Activated T-cell treated with anti-CD3 and anti-CD28 coated beads, Interleukin-2, amount 50 U/mL, for 72 hours (primary cell): ENCODE results near the gene PRDM10. TPM values are rescaled to one million over a fixed set of nuclear protein-coding genes. Genes with fewer than 3 reads are reported as not detected.
"Not testable (repeated sequence)": the region's sequence is repeated elsewhere in the genome, so short reads cannot be mapped to it uniquely, and the experiment has no call there.

ENCODE experiments used
- ATAC-seq, 2 donors: fragments of 150-1000 bp; cut with Tn5 transposase; replicated peaks in 1 of 2; 2 replicates each; pipeline ENCODE4 v1.10.0; 2021; ENCODE audit warnings: moderate library complexity in 2 of 2, mild to moderate bottlenecking in 1 of 2
- DNase-seq, 2 donors: peaks; one replicate each; pipeline ENCODE4 v3.0.0; 2021 to 2022; ENCODE audit warnings: mixed read lengths in 1 of 2
- H3K27ac Mint-ChIP-seq: one replicate; pipeline ENCODE4 v1.8.0; 2022; ENCODE audit warnings: mild to moderate bottlenecking, moderate library complexity, mixed read lengths
- H3K27me3 Mint-ChIP-seq: one replicate; pipeline ENCODE4 v1.8.0; 2022; ENCODE audit warnings: low read depth, mixed read lengths
- H3K36me3 Mint-ChIP-seq, 2 donors: one replicate each; pipeline ENCODE4 v1.8.0; 2022; ENCODE audit warnings: mixed read lengths in 2 of 2, mild to moderate bottlenecking in 1 of 2; ENCODE audit not compliant: insufficient read depth in 2 of 2
- H3K4me1 Mint-ChIP-seq: one replicate; pipeline ENCODE4 v1.8.0; 2022; ENCODE audit warnings: low read depth, mixed read lengths
- H3K4me3 Mint-ChIP-seq, 2 donors: one replicate each; pipeline ENCODE4 v1.8.0; 2022; ENCODE audit warnings: mild to moderate bottlenecking in 2 of 2, mixed read lengths in 2 of 2, moderate library complexity in 2 of 2
- H3K9me3 Mint-ChIP-seq, 2 donors: one replicate each; pipeline ENCODE4 v1.8.0; 2022; ENCODE audit warnings: mixed read lengths in 2 of 2
- total RNA-seq, 2 donors: library from RNA; stranded (reverse); gene quantifications; one replicate each; pipeline ENCODE4 v1.2.3, GENCODE V29; 2022

The PRDM10 gene
- total RNA-seq, 2 donors from 2014 or later, result 5.4 to 5.5 TPM

- no peak for DNase-seq
- no peak for ATAC-seq
- Mint-ChIP-seq H3K4me1 (no peaks in the 10 kb centered on the region), H3K36me3 (no peaks in the 10 kb centered on the region), H3K27me3 (no peaks in the 10 kb centered on the region), H3K27ac (no peak overlapping the region), H3K4me3 (no peak overlapping the region), H3K9me3 (no peaks in the 10 kb centered on the region)
These were observed 29.3 kb upstream of the PRDM10 start for GRCh38 chr11:130031945-130032344.

DNA sequence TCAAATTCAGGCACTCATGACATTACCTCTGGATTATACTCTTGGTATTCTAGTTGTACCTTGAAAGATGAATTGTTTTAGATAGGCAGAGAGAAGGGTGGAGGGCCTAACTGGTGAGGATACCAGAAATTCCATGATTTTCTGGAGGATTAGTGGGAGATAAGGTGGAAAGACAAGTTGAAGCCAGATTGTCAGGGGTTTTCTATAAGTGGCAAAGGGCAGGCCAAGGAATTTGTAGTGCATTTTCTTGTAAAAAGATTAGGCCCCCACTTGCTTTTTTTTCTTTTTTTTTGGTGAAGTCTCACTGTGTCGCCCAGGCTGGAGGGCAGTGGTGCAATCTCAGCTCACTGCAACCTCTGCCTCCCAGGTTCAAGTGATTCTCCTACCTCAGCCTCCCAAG, 28.4 kb upstream of the PRDM10 start:
- Mint-ChIP-seq H3K4me1 (no peaks in the 10 kb centered on the region), H3K27me3 (no peaks in the 10 kb centered on the region), H3K27ac (no peak overlapping the region), H3K9me3 (no peaks in the 10 kb centered on the region), H3K4me3 (no peak overlapping the region), H3K36me3 (no peaks in the 10 kb centered on the region)
- no peak for DNase-seq
- ATAC-seq, result no peak

GRCh38 chr11:130029137-130029536, 26.5 kb upstream of the PRDM10 start:
- H3K36me3 Mint-ChIP-seq, result no peaks in the 10 kb centered on the region
- H3K4me1 Mint-ChIP-seq, result no peaks in the 10 kb centered on the region
- no peak overlapping the region for H3K27ac Mint-ChIP-seq
- no peak for ATAC-seq
- no peak for DNase-seq
- H3K27me3 Mint-ChIP-seq, result no peaks in the 10 kb centered on the region
- H3K4me3 Mint-ChIP-seq, result no peak overlapping the region
- H3K9me3 Mint-ChIP-seq, result no peaks in the 10 kb centered on the region

- H3K36me3 Mint-ChIP-seq, result no peaks in the 10 kb centered on the region
- ATAC-seq, result no peak
- no peaks in the 10 kb centered on the region for H3K9me3 Mint-ChIP-seq
- H3K27me3 Mint-ChIP-seq, result no peaks in the 10 kb centered on the region
- no peaks in the 10 kb centered on the region for H3K4me1 Mint-ChIP-seq
- no peak overlapping the region for H3K27ac Mint-ChIP-seq
- DNase-seq, result no peak
- H3K4me3 Mint-ChIP-seq, result no peak overlapping the region
These were observed 22.7 kb upstream of the PRDM10 start for GRCh38 chr11:130025371-130025770.

DNA sequence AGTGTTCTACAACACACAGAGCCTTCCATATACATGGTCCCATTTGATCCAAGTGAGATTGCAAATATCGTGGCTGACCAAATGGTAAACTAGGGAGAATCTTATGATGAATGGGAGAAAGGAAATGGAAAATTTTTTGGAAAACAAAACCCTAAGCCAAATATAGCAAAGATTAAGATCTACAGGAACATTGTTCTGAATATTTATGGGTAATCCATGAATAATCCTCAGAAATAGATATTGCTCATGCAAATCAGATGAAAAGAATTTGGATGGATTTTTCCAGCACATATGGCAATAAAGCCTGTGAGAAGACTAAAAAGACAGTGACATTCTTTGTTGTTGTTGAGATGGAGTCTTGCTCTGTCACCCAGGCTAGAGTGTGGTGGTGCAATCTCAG, 21.7 kb upstream of the PRDM10 start:
- DNase-seq, result no peak
- Mint-ChIP-seq H3K9me3 (no peaks in the 10 kb centered on the region), H3K4me1 (no peaks in the 10 kb centered on the region), H3K4me3 (no peak overlapping the region), H3K27me3 (no peaks in the 10 kb centered on the region), H3K27ac (no peak overlapping the region), H3K36me3 (no peaks in the 10 kb centered on the region)
- no peak for ATAC-seq

DNA sequence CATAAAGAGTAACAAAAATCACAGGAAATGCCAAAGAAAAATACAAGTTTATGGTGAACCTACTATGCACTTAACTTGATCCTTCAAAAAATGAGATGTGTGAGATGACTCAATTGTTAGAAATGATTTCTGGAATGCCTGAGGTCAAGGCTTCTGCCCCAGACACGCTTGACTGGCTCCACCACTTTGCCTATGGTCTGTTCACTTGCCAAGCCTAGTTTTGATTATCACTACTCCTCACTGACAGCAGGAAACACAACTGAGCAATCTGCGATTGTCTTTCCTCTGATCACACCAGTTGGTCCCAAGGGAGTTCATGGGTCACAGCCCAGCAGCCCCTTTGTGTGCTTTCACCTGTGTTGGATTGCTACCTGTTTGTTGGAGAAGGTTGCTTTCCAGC, 20.6 kb upstream of the PRDM10 start:
- no peak for DNase-seq

DNA sequence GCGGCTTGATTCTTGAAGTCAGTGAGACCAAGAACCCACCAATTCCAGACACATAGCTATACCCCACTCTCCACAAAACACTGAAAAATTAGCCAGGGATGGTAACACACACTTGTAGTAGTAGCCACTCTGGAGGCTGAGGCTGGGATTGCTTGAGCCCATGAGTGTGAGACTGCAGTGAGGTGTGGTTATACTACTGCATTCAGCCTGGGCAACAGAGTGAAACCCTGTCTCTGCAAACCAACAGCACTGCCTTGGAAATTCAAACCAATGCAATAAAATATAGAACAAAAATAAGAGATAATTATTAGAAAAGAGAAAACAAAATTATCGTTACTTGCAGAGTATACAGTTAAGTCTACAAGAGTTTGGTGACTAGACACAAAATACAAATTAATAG, 20.2 kb upstream of the PRDM10 start:
- Mint-ChIP-seq H3K36me3 (no peaks in the 10 kb centered on the region), H3K4me1 (no peaks in the 10 kb centered on the region), H3K9me3 (no peaks in the 10 kb centered on the region), H3K27ac (no peak overlapping the region), H3K4me3 (no peak overlapping the region), H3K27me3 (no peaks in the 10 kb centered on the region)
- DNase-seq (no peak), ATAC-seq (no peak)

More for the DNA sequence above, 20.6 kb upstream of the PRDM10 start:
- no peak overlapping the region for H3K4me3 Mint-ChIP-seq
- H3K9me3 Mint-ChIP-seq, result no peaks in the 10 kb centered on the region
- no peak for ATAC-seq
- no peaks in the 10 kb centered on the region for H3K27me3 Mint-ChIP-seq
- H3K27ac Mint-ChIP-seq, result no peak overlapping the region
- no peaks in the 10 kb centered on the region for H3K4me1 Mint-ChIP-seq
- H3K36me3 Mint-ChIP-seq, result no peaks in the 10 kb centered on the region

DNA sequence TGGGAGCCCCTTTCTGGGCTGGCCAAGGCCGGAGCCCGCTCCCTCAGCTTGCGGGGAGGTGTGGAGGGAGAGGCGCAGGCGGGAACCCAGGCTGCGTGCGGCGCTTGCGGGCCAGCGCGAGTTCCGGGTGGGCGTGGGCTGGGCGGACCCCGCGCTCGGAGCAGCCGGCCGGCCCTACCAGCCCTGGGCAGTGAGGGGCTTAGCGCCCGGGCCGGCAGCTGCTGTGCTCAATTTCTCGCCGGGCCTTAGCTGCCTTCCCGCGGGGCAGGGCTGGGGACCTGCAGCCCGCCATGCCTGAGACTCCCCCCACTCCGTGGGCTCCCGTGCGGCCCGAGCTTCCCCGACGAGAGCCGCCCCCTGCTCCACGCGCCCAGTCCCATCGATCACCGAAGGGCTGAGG, 19.0 kb upstream of the PRDM10 start:
- H3K27ac Mint-ChIP-seq, H3K4me3 Mint-ChIP-seq, DNase-seq, H3K4me1 Mint-ChIP-seq, H3K9me3 Mint-ChIP-seq, H3K27me3 Mint-ChIP-seq, H3K36me3 Mint-ChIP-seq, ATAC-seq: not testable (repeated sequence)

DNA sequence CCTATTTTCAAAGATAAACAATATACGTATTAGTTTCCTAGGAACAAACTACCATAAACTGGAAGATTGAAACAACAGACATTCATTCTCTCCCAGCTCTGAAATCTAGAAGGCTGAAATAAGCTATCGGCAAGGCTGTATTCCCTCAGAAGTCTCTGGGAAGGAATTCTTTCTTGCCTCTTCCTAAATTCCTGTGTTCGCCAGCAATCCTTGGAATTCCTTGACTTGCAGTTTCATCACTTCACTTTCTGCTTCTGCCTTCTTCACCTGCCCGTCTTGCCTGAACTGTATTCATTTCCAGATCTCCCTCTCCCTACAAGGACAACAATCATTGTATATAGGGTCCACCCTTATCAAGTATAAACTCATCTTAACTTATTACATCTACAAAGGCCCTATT, 17.7 kb upstream of the PRDM10 start:
- no peak overlapping the region for H3K27ac Mint-ChIP-seq
- no peaks in the 10 kb centered on the region for H3K4me1 Mint-ChIP-seq
- H3K27me3 Mint-ChIP-seq, result peaks cover 6% of the 10 kb centered on the region
- DNase-seq, result no peak
- ATAC-seq, result no peak
- H3K9me3 Mint-ChIP-seq, result peaks cover 3% of the 10 kb centered on the region in 2 donors
- peaks cover 1 to 2% of the 10 kb centered on the region in 2 donors for H3K36me3 Mint-ChIP-seq
- H3K4me3 Mint-ChIP-seq, result no peak overlapping the region

- not testable (repeated sequence) for H3K4me3 Mint-ChIP-seq, H3K9me3 Mint-ChIP-seq, H3K27ac Mint-ChIP-seq, DNase-seq, H3K4me1 Mint-ChIP-seq, ATAC-seq, H3K36me3 Mint-ChIP-seq
- H3K27me3 Mint-ChIP-seq, result peaks cover 12% of the 10 kb centered on the region
These were observed 13.2 kb upstream of the PRDM10 start for GRCh38 chr11:130015846-130016245.

GRCh38 chr11:130008326-130008725, 5.7 kb upstream of the PRDM10 start:
- Mint-ChIP-seq H3K36me3 (peaks cover 0 to 2% of the 10 kb centered on the region in 2 donors), H3K27me3 (peaks cover 6% of the 10 kb centered on the region), H3K4me3 (no peak overlapping the region), H3K9me3 (no peaks in the 10 kb centered on the region), H3K4me1 (peaks cover 8% of the 10 kb centered on the region), H3K27ac (peak overlapping the region; percentile 0)
- ATAC-seq (no peak), DNase-seq (no peak)

- H3K27ac Mint-ChIP-seq, result no peak overlapping the region
These were observed 4.3 kb upstream of the PRDM10 start for GRCh38 chr11:130006929-130007328.

GRCh38 chr11:130003717-130004001, 1.0 kb upstream of the PRDM10 start:
- DNase-seq, result no peak
- no peaks in the 10 kb centered on the region for H3K27me3 Mint-ChIP-seq
- H3K9me3 Mint-ChIP-seq, result no peaks in the 10 kb centered on the region
- ATAC-seq, result no peak
- H3K36me3 Mint-ChIP-seq, result peaks cover 2 to 5% of the 10 kb centered on the region in 2 donors
- peak overlapping the region; percentile 98 for H3K27ac Mint-ChIP-seq
- peak overlapping the region; percentile 95 to 96 for H3K4me3 Mint-ChIP-seq
- H3K4me1 Mint-ChIP-seq, result peaks cover 28% of the 10 kb centered on the region

More at GRCh38 chr11:130006929-130007328, 4.3 kb upstream of the PRDM10 start:
- Mint-ChIP-seq H3K9me3 (no peaks in the 10 kb centered on the region), H3K36me3 (peaks cover 0 to 2% of the 10 kb centered on the region in 2 donors), H3K27me3 (peaks cover 6% of the 10 kb centered on the region), H3K4me1 (peaks cover 8% of the 10 kb centered on the region), H3K4me3 (no peak overlapping the region)
- ATAC-seq, result no peak
- no peak for DNase-seq

DNA sequence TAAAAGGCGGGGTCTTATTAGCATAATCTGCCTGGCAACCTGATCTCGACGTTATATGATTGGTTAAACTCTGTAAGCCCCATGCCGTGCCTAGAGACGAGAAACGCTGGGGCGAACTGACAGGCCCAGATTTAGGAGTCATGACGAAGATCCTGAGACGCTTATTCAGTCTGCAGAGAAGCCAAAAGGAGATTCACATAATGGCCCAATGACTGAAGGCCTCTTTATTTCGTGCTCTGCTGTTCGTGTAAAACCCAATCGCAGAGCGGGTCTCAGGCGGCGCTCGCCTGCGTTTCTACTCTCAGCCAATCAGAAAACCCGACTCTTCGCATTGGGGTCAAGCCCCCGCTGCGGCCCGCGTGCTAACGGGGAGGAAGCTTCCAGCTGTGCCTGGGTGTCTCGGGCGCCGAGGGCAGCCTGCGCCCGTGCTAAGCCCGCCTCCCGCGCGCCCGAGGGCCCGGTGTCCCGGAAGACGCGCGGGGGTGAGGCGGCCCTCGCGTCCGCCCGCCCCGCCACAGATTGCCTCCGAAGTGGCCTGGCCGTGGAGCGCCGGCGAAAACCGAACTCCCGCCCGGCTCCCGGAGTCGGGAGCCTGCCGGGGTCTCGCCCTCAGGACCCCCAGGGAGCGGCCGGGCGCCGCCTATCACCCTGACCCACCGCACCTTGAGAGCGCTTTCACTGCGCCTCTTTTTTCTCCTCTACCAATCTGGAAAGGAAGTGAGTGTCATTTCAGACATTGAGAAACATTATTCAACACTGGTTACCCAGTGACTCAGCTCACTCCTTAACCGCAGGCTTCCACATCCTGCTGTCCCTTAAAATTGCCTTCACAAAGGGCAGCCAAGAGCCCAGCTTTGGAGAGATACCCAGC, 446 bp upstream of the PRDM10 start:
- Mint-ChIP-seq H3K27me3 (no peaks in the 10 kb centered on the region), H3K27ac (peak overlapping the region; percentile 99), H3K36me3 (peaks cover 2 to 5% of the 10 kb centered on the region in 2 donors), H3K4me3 (peak overlapping the region; percentile 95 to 96), H3K9me3 (no peaks in the 10 kb centered on the region), H3K4me1 (peaks cover 28% of the 10 kb centered on the region)
- peak; percentile 78 to 80 for ATAC-seq
- peak; percentile 88 for DNase-seq
